Neuronal stem cell (in vitro differentiated cells): ENCODE results near the gene TCERG1.

ENCODE experiments used
- DNase-seq: peaks from one replicate; pipeline ENCODE4 v3.0.0-alpha.2; 2013; ENCODE audit warnings: low spot score
- H2AFZ ChIP-seq: one replicate; pipeline ENCODE4 v1.6.1; 2013; ENCODE audit warnings: mild to moderate bottlenecking, low read length, inconsistent platforms
- H2AK5ac ChIP-seq: 2 replicates; pipeline ENCODE4 v1.6.1; 2013; ENCODE audit warnings: low read depth, mild to moderate bottlenecking, inconsistent platforms, low read length, moderate library complexity, mixed read lengths
- H2BK120ac ChIP-seq: 2 replicates; pipeline ENCODE4 v1.6.1; 2013; ENCODE audit warnings: low read depth, mild to moderate bottlenecking, inconsistent platforms, low read length, moderate library complexity, mixed read lengths
- H2BK12ac ChIP-seq: one replicate; pipeline ENCODE4 v1.6.1; 2013; ENCODE audit warnings: low read length, inconsistent platforms
- H2BK15ac ChIP-seq: 2 replicates; pipeline ENCODE4 v1.6.1; 2013; ENCODE audit warnings: mild to moderate bottlenecking, low read length, inconsistent platforms, mixed read lengths
- H2BK5ac ChIP-seq: one replicate; pipeline ENCODE4 v1.6.1; 2013; ENCODE audit warnings: inconsistent platforms, mild to moderate bottlenecking, low read length, moderate library complexity
- H3K14ac ChIP-seq: one replicate; pipeline ENCODE4 v1.6.1; 2013; ENCODE audit warnings: low read length, inconsistent platforms
- H3K18ac ChIP-seq: 2 replicates; pipeline ENCODE4 v1.6.1; 2013; ENCODE audit warnings: low read length, inconsistent platforms
- H3K23ac ChIP-seq: 2 replicates; pipeline ENCODE4 v1.6.1; 2013; ENCODE audit warnings: low read depth, mild to moderate bottlenecking, mixed read lengths, low read length, inconsistent platforms; ENCODE audit not compliant: poor library complexity
- H3K27ac ChIP-seq: replicated peaks from 3 replicates; pipeline ENCODE4 v1.5.1; 2013; ENCODE audit warnings: low read length, inconsistent platforms
- H3K27me3 ChIP-seq, 3 experiments: 2 replicates each; pipeline ENCODE4 v1.6.1; 2013; ENCODE audit warnings: low read length in 3 of 3, mild to moderate bottlenecking in 2 of 3, inconsistent platforms in 1 of 3, low read depth in 1 of 3, mixed read lengths in 1 of 3, moderate library complexity in 1 of 3; ENCODE audit not compliant: control insufficient read depth in 3 of 3, insufficient read depth in 3 of 3
- H3K36me3 ChIP-seq, 2 donors: replicated peaks in 1 of 2; 2 replicates each; pipeline ENCODE4 v1.6.1; 2013; ENCODE audit warnings: low read length in 2 of 2; ENCODE audit not compliant: control insufficient read depth in 2 of 2, insufficient read depth in 2 of 2
- H3K4ac ChIP-seq: 2 replicates; pipeline ENCODE4 v1.6.1; 2013; ENCODE audit warnings: inconsistent platforms, mild to moderate bottlenecking, low read length, moderate library complexity
- H3K4me1 ChIP-seq, 2 donors: 1 replicate in 1 of 2; 2 replicates in 1 of 2; pipeline ENCODE4 v1.6.1; 2013; ENCODE audit warnings: low read length in 2 of 2, low read depth in 1 of 2; ENCODE audit not compliant: control insufficient read depth in 2 of 2, insufficient read depth in 1 of 2
- H3K4me2 ChIP-seq: one replicate; pipeline ENCODE4 v1.6.1; 2013; ENCODE audit warnings: mild to moderate bottlenecking, low read length, inconsistent platforms; ENCODE audit not compliant: insufficient read depth, poor library complexity, severe bottlenecking
- H3K4me3 ChIP-seq, 2 donors: 2 replicates each; pipeline ENCODE4 v1.5.1; 2013; ENCODE audit warnings: low read length in 2 of 2, mild to moderate bottlenecking in 2 of 2, inconsistent platforms in 1 of 2, moderate library complexity in 1 of 2
- H3K79me1 ChIP-seq: one replicate; pipeline ENCODE4 v1.6.1; 2013; ENCODE audit warnings: low read depth, mild to moderate bottlenecking, inconsistent platforms, low read length, moderate library complexity
- H3K9ac ChIP-seq: one replicate; pipeline ENCODE4 v1.6.1; 2013; ENCODE audit warnings: mild to moderate bottlenecking, low read depth, low read length, inconsistent platforms; ENCODE audit not compliant: poor library complexity
- H3K9me3 ChIP-seq, 2 donors: replicated peaks in 1 of 2; 2 replicates each; pipeline versions ENCODE3 to v1.6.1; 2013; ENCODE audit warnings: low read length in 2 of 2, mild to moderate bottlenecking in 2 of 2, inconsistent platforms in 1 of 2, low read depth in 1 of 2, mixed read lengths in 1 of 2, moderate library complexity in 1 of 2; ENCODE audit not compliant: control insufficient read depth in 2 of 2, insufficient read depth in 1 of 2
- H4K8ac ChIP-seq: one replicate; pipeline ENCODE4 v1.6.1; 2013; ENCODE audit warnings: low read depth, mild to moderate bottlenecking, inconsistent platforms, low read length, moderate library complexity
- H4K91ac ChIP-seq: one replicate; pipeline ENCODE4 v1.6.1; 2013; ENCODE audit warnings: low read length, low read depth, mild to moderate bottlenecking, inconsistent platforms; ENCODE audit not compliant: poor library complexity
- WGBS, 2 donors: extraction: QIAGEN DNeasy Blood & Tissue Kit; methylation state at CpG; one replicate each; pipeline ENCODE4 v1.1.7; 2013; ENCODE audit warnings: missing lambda C conversion rate in 2 of 2, mixed read lengths in 1 of 2; ENCODE audit not compliant: insufficient read length in 2 of 2, insufficient replicate concordance in 1 of 2; ENCODE audit errors: extremely low coverage in 2 of 2; 5-methylcytosine and 5-hydroxymethylcytosine counted together

TCERG1 gene

DNA sequence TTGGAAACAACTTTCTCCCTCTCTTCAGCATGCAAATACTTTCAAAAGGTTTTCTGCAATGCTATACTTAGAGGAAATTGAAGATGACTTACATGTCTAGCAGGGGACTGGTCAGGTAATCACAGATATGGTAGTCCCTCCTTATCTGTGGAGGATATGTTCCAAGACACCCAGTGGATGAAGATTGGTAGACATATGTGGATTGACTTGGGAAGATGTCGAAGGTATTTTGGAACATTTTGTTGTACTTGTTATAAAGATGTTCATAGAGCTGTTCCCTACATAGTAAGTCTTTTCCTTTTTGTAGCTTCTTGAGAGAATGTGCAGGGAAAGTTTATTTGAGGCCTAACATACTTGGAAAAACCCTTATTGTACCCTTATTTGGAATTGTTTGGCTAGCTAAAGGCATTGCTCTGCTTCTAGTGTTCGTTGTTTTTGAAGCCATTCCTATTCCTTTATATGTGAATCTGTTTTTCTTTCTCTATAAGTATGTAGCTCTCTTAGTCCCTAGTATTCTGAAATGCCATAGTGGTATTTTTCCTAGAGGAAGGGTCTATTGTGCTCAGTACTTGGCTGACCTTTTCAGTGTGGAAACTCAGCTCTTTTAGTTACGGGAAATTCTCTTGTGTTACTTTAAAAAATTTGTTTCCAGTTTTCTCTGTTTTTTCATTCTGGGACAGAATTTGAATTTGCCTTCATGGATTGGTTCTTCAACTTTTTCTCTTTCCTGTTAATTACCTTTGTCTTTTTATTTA lies 43.1 kb downstream of the TCERG1 start:
- Histone ChIP-seq H3K4me2 (no peak overlapping the region), H2BK15ac (no peak overlapping the region), H3K4me3 (no peak overlapping the region), H2AK5ac (no peak overlapping the region), H3K23ac (no peak overlapping the region), H2AFZ (no peak overlapping the region), H3K36me3 (peaks cover 0 to 95% of the 10 kb centered on the region in 2 donors), H3K79me1 (no peaks in the 10 kb centered on the region), H4K8ac (no peak overlapping the region), H4K91ac (no peak overlapping the region), H3K9ac (no peak overlapping the region), H2BK12ac (no peak overlapping the region), H3K27ac (no peak overlapping the region), H3K14ac (no peak overlapping the region), H3K27me3 (no peaks in the 10 kb centered on the region), H3K9me3 (peaks cover 0 to 2% of the 10 kb centered on the region in 2 donors), H3K4me1 (no peaks in the 10 kb centered on the region), H3K4ac (no peak overlapping the region), H2BK5ac (no peak overlapping the region), H3K18ac (no peak overlapping the region), H2BK120ac (no peak overlapping the region)
- no peak for DNase-seq
- no CpG with 5 or more reads among the region's 3 CpGs for WGBS, 2 donors

DNA sequence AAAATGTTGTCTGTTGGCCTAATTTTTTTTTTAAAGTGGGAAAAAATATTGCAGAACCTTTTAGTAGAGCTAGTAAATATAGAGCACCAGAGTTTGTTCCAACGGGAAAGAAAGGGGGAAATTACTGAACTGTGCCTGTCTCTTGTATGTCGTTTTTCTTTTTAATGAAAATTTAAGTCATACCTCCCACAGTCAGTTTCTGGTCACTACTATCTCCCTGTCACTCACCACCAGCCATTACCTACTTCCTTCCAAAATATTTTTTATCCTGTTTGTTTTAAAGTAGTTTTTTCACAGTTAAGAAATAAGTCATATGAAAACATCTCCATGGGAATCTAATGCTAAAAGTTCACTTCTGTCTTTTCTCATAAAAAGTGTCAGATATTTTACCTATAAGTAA lies 47.5 kb downstream of the TCERG1 start:
- Histone ChIP-seq H3K4me2 (no peak overlapping the region), H2BK15ac (no peak overlapping the region), H2AK5ac (no peak overlapping the region), H3K23ac (no peak overlapping the region), H3K9ac (no peak overlapping the region), H2BK5ac (no peak overlapping the region), H3K4me1 (no peaks in the 10 kb centered on the region), H2BK12ac (no peak overlapping the region), H3K27ac (no peak overlapping the region), H2BK120ac (no peak overlapping the region), H2AFZ (no peak overlapping the region), H3K9me3 (no peaks in the 10 kb centered on the region), H3K14ac (no peak overlapping the region), H3K79me1 (no peaks in the 10 kb centered on the region), H3K27me3 (no peaks in the 10 kb centered on the region), H3K4me3 (no peak overlapping the region), H3K18ac (no peak overlapping the region), H3K4ac (no peak overlapping the region), H4K8ac (no peak overlapping the region), H3K36me3 (peaks cover under 1 to 93% of the 10 kb centered on the region in 2 donors), H4K91ac (no peak overlapping the region)
- WGBS, 2 donors, result no CpG with 5 or more reads among the region's 2 CpGs
- no peak for DNase-seq

- no peaks in the 10 kb centered on the region for H3K4me1 ChIP-seq
- no peak overlapping the region for H4K91ac ChIP-seq
- no peaks in the 10 kb centered on the region for H3K27me3 ChIP-seq
- DNase-seq, result no peak
- no peaks in the 10 kb centered on the region for H3K9me3 ChIP-seq
- H2BK120ac ChIP-seq, result no peak overlapping the region
- H3K4ac ChIP-seq, result no peak overlapping the region
- H2AFZ ChIP-seq, result no peak overlapping the region
- no peak overlapping the region for H3K4me3 ChIP-seq
- H4K8ac ChIP-seq, result no peak overlapping the region
- no peak overlapping the region for H2AK5ac ChIP-seq
- H2BK12ac ChIP-seq, result no peak overlapping the region
- H3K79me1 ChIP-seq, result no peaks in the 10 kb centered on the region
- no peak overlapping the region for H3K18ac ChIP-seq
- H2BK15ac ChIP-seq, result no peak overlapping the region
- H3K14ac ChIP-seq, result no peak overlapping the region
- no peak overlapping the region for H3K23ac ChIP-seq
- H3K27ac ChIP-seq, result no peak overlapping the region
- no peak overlapping the region for H3K4me2 ChIP-seq
- H2BK5ac ChIP-seq, result no peak overlapping the region
- WGBS, 2 donors, result no CpG with 5 or more reads among the region's 4 CpGs
- H3K36me3 ChIP-seq, result peaks cover 6 to 97% of the 10 kb centered on the region in 2 donors
- no peak overlapping the region for H3K9ac ChIP-seq
Observed at GRCh38 chr5:146499680-146500079, 52.5 kb downstream of the TCERG1 start.

DNA sequence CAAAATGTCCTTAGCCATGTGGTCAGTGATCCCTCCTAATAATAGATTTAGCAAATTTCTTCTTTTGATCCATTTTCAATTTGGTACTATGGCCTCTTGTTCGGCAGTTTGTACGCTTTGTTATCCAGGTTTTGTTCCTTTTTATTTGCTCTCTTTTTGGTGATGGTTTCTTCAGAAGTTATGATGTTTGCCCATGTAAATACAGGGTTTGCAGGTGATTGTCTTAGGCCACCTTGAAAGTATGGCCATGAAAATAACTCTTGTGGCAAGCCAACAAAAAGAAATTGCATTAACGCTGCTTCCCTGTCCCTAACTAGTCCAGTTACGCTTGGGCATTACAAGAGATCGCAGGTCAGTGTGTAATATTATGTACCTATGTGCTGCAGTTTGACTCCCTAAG lies 60.3 kb downstream of the TCERG1 start:
- Histone ChIP-seq H3K23ac (no peak overlapping the region), H3K4me2 (no peak overlapping the region), H3K9me3 (no peaks in the 10 kb centered on the region), H2BK120ac (no peak overlapping the region), H4K8ac (no peak overlapping the region), H3K18ac (no peak overlapping the region), H4K91ac (no peak overlapping the region), H3K27ac (no peak overlapping the region), H3K9ac (no peak overlapping the region), H3K4ac (no peak overlapping the region), H2BK12ac (no peak overlapping the region), H3K27me3 (no peaks in the 10 kb centered on the region), H3K4me1 (no peaks in the 10 kb centered on the region), H3K4me3 (no peak overlapping the region), H2BK15ac (no peak overlapping the region), H2AFZ (no peak overlapping the region), H3K79me1 (no peaks in the 10 kb centered on the region), H2BK5ac (no peak overlapping the region), H2AK5ac (no peak overlapping the region), H3K36me3 (peaks cover 26 to 99% of the 10 kb centered on the region in 2 donors), H3K14ac (no peak overlapping the region)
- no peak for DNase-seq
- WGBS, 2 donors, result no CpG with 5 or more reads among the region's 5 CpGs
